ENCODE data around the gene EIF4EBP2. TPM values are rescaled to one million over a fixed set of nuclear protein-coding genes. Genes with fewer than 3 reads are reported as not detected.

The EIF4EBP2 gene
- total RNA-seq, 1 experiment from 2014 or later = 112 TPM

- Mint-ChIP-seq H3K4me3 (peak within 1 kb of the TSS; percentile 77), H3K27ac (peak within 1 kb of the TSS; percentile 95), H3K36me3 (peaks cover 6% of the 10 kb centered on the region), H3K27me3 (ENCODE audit: low read depth) (peaks cover 19% of the 10 kb centered on the region), H3K9me3 (no peaks in the 10 kb centered on the region), H3K4me1 (peaks cover 72% of the 10 kb centered on the region)
- ChIA-PET POLR2A (interaction anchor here (0.9 kb wide), 1 partner anchor 14 kb away, joined by 4 read pairs; no protein-coding TSS in a partner anchor), CTCF (interaction anchor here (0.6 to 2.4 kb wide), 10 partner anchors 9 to 62 kb away, joined by 3 to 19 read pairs (median 4); no protein-coding TSS in a partner anchor)
- peak; percentile 5 for ATAC-seq
- DNase-seq (ENCODE audit: low spot score) = peak; percentile 59
- TF ChIP-seq GRHL2 (CRISPR knock-in tag; IDR thresholded peaks at IDR 0.05; ENCODE audit: insufficient replicate concordance, severe bottlenecking) (no peak), KAT7 (CRISPR knock-in tag; IDR thresholded peaks at IDR 0.05; ENCODE audit: borderline replicate concordance) (no peak), SMAD4 (CRISPR knock-in tag; IDR thresholded peaks at IDR 0.05) (no peak), RELA (CRISPR knock-in tag; IDR thresholded peaks at IDR 0.05; ENCODE audit: borderline replicate concordance) (peak; percentile 43; the same call in 1 of the 2 replicates), SOX15 (CRISPR knock-in tag; IDR thresholded peaks at IDR 0.05) (no peak), ZNF121 (CRISPR knock-in tag; IDR thresholded peaks at IDR 0.05) (0 out of 2 replicates have a peak, but pooled peaks have one; percentile 13), ESRRA (CRISPR knock-in tag; IDR thresholded peaks at IDR 0.05; ENCODE audit: borderline replicate concordance) (no peak), ZNF423 (CRISPR knock-in tag; IDR thresholded peaks at IDR 0.05) (peak; percentile 95), ATF1 (CRISPR knock-in tag; IDR thresholded peaks at IDR 0.05) (0 out of 2 replicates have a peak, but pooled peaks have one; percentile 44), MAX (CRISPR knock-in tag; IDR thresholded peaks at IDR 0.05) (no peak; the same call in none of the 2 replicates), ZNF512 (CRISPR knock-in tag; IDR thresholded peaks at IDR 0.05; ENCODE audit: borderline replicate concordance) (no peak), TEAD1 (CRISPR knock-in tag; IDR thresholded peaks at IDR 0.05) (no peak), PRRX2 (CRISPR knock-in tag; IDR thresholded peaks at IDR 0.05) (no peak), TEAD4 (CRISPR knock-in tag; IDR thresholded peaks at IDR 0.05) (no peak), FOXP4 (CRISPR knock-in tag; IDR thresholded peaks at IDR 0.05) (peak; percentile 74), RORB (CRISPR knock-in tag; IDR thresholded peaks at IDR 0.05) (no peak), JUN (CRISPR knock-in tag; IDR thresholded peaks at IDR 0.05) (no peak), ATF6 (CRISPR knock-in tag; IDR thresholded peaks at IDR 0.05) (no peak), SP1 (CRISPR knock-in tag; conservative IDR thresholded peaks at IDR 0.05) (no peak), FOXJ3 (CRISPR knock-in tag; IDR thresholded peaks at IDR 0.05; ENCODE audit: borderline replicate concordance) (no peak), TP53 (CRISPR knock-in tag; IDR thresholded peaks at IDR 0.05) (peak; percentile 39; the same call in 1 of the 2 replicates), NFE2L1 (CRISPR knock-in tag; IDR thresholded peaks at IDR 0.05) (no peak), MYBL2 (CRISPR knock-in tag; IDR thresholded peaks at IDR 0.05) (peak; percentile 23; the same call in 1 of the 2 replicates), PRDM15 (CRISPR knock-in tag; IDR thresholded peaks at IDR 0.05) (peak; percentile 60), OVOL2 (CRISPR knock-in tag; IDR thresholded peaks at IDR 0.05; ENCODE audit: borderline replicate concordance) (no peak)
- TF ChIP-seq, protein P1, sequence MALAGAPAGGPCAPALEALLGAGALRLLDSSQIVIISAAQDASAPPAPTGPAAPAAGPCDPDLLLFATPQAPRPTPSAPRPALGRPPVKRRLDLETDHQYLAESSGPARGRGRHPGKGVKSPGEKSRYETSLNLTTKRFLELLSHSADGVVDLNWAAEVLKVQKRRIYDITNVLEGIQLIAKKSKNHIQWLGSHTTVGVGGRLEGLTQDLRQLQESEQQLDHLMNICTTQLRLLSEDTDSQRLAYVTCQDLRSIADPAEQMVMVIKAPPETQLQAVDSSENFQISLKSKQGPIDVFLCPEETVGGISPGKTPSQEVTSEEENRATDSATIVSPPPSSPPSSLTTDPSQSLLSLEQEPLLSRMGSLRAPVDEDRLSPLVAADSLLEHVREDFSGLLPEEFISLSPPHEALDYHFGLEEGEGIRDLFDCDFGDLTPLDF (CRISPR knock-in tag; IDR thresholded peaks at IDR 0.05) = no peak
- TF ChIP-seq, protein P2, sequence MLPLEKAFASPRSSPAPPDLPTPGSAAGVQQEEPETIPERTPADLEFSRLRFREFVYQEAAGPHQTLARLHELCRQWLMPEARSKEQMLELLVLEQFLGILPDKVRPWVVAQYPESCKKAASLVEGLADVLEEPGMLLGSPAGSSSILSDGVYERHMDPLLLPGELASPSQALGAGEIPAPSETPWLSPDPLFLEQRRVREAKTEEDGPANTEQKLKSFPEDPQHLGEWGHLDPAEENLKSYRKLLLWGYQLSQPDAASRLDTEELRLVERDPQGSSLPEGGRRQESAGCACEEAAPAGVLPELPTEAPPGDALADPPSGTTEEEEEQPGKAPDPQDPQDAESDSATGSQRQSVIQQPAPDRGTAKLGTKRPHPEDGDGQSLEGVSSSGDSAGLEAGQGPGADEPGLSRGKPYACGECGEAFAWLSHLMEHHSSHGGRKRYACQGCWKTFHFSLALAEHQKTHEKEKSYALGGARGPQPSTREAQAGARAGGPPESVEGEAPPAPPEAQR (CRISPR knock-in tag; IDR thresholded peaks at IDR 0.05) = no peak
Observed at GRCh38 chr10:70441161-70441894, 37.4 kb downstream of the EIF4EBP2 start, which contains the start of gene NODAL. Gene NODAL (minus strand): TSS chr10:70441681. CDS start chr10:70441667, 14 bp downstream.
